GM18508 (cell line): ENCODE measurements around the gene LHX4.

Experiments used
- ATAC-seq: cut with Tn5 transposase; IDR thresholded peaks from one replicate; pipeline ENCODE4 v1.9.1; 2021; ENCODE audit warnings: moderate number of reproducible peaks; ENCODE audit not compliant: insufficient read depth, unreplicated experiment

LHX4 gene

DNA sequence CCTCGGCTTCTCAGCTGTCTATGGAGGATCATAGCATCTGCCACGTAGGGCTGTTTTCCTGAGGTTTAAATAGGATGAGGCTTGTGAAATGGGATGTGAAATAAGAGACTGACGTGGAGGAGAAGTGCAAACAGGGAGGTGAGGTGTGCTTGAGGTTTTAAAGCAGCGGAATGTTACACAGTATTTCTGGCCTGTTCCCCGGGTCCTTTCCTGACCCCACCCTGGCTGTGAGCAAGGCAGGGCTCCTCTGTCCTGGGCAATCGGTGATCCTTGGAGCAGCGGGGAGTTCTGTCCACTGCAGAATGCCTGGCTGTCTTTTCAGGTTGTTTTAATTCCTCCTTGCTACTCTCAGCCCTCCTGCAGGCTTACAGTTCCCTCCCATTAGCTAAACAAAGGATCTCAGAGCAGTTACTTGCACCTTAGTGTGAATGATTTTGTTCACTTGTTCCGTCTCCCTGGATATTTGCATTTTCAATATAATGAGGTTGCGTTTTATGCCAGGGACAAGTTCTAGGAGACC is 38.6 kb downstream of the LHX4 start:
- ATAC-seq, result no peak

- ATAC-seq, result no peak
Measured at GRCh38 chr1:180269645-180270529, 39.8 kb downstream of the LHX4 start.

- no peak for ATAC-seq
Measured at GRCh38 chr1:180270530-180271271, 40.6 kb downstream of the LHX4 start.

GRCh38 chr1:180271272-180272255 is 41.5 kb downstream of the LHX4 start:
- no peak for ATAC-seq

DNA sequence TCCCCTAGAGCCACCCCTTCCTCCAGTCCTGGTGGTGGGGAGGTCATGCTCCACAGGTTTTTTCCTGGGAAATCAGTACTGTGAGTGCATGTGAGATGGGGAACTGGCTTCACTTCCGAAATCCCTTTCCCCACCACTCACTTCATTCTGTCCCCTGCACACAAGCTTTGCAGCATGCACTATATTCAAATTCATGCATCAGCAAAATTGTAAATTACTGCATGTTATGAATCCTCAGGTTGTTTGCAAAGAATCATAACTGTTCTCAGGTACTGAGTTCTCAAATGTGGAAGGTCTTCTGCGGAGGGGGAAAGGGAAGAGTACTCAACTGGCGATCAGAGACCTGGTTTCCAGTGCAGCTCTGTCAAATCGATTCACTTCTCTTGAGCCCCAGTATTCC is 42.3 kb downstream of the LHX4 start:
- no peak for ATAC-seq

GRCh38 chr1:180273066-180273465 is 43.0 kb downstream of the LHX4 start:
- no peak for ATAC-seq

DNA sequence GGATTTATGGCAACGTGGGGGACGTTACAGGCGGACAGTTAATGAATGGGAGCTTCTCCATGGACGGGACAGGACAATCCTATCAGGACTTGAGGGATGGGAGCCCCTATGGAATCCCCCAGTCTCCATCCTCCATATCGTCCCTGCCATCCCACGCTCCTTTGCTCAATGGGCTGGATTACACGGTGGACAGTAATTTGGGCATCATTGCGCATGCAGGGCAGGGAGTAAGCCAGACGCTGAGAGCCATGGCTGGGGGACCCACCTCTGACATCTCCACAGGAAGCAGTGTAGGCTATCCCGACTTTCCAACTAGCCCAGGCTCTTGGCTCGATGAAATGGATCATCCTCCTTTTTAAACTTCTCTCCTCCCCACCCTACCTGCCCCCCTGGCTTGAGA is 44.2 kb downstream of the LHX4 start:
- ATAC-seq, result no peak

- ATAC-seq, result no peak
Measured at GRCh38 chr1:180275726-180276125, 45.7 kb downstream of the LHX4 start.

GRCh38 chr1:180277476-180278193 is 47.6 kb downstream of the LHX4 start:
- no peak for ATAC-seq

- no peak for ATAC-seq
Measured at GRCh38 chr1:180278194-180278515, 48.1 kb downstream of the LHX4 start.

DNA sequence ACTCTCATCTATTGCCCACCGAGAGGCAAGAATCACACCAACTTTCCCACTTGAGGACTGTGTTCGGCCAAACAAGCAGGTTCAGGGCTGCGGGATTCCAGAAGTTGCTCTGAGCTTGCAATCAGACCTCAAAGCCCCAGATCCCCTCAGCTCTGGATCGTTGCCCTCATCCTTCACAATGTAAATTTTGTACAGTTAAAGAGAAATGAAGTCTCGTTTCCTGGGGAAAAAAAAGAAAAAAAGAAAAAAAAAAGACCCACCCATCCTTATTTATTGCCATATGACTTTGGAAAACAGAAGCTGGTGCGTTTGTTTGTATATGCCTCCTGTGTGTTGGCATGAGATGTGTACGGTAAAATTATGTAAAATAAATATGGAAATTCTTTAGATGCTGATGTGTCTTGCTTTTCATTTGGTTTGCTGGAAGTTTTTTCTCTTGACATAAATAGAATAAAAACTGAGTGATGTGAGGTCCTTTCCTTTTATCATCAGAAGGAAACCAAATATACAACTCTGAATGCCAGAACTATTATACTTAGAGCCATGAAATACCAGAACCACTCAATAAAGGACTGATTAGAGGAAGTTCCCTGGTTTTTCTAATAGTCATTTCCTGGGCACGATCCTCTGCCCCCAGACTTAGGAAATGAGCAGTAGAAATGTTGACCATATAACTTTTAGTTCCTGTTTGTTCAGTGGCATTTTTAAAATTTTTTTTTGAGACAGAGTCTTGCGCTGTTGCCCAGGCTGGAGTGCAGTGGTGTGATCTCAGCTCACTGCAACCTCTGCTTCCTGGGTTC is 48.7 kb downstream of the LHX4 start:
- no peak for ATAC-seq

DNA sequence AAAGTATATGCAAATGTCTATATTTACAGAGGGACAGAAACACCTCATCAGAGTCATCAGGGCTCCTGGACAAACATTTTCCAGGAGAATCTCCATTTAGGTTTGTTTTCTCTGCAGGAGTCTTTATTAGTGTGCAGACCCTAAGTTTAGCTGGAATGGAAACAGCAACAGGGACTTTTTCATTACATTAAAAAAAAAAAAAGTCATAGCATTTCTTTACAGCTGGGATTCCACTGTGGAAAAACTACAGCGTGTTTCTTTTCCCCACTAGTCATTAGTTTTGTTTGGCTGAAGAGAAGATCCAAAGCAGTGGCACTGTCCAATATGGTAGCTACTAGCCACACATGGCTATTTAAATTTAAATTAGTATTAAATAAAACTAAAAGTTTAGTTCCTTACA is 49.6 kb downstream of the LHX4 start:
- ATAC-seq, result no peak

- no peak for ATAC-seq
Measured at GRCh38 chr1:180280617-180281016, 50.6 kb downstream of the LHX4 start.

DNA sequence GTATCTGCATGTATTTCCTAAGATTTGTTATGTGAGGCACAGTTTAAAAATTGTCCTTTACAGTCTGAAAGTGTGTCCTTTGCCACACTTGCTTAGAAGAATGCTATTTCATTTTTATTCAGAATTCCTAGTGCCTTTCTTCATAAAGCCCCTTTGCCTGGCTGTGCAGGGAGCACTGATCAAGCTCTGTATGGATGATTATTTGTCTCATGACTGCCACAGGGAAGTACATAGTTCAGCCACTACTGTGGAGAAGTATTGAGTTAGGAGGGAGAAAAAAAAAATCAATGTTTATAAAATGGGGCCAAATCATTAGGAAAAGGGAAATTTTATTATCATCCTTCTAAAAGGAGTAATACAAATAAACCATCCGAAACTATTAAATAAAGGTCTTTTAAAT is 51.4 kb downstream of the LHX4 start:
- ATAC-seq, result no peak

DNA sequence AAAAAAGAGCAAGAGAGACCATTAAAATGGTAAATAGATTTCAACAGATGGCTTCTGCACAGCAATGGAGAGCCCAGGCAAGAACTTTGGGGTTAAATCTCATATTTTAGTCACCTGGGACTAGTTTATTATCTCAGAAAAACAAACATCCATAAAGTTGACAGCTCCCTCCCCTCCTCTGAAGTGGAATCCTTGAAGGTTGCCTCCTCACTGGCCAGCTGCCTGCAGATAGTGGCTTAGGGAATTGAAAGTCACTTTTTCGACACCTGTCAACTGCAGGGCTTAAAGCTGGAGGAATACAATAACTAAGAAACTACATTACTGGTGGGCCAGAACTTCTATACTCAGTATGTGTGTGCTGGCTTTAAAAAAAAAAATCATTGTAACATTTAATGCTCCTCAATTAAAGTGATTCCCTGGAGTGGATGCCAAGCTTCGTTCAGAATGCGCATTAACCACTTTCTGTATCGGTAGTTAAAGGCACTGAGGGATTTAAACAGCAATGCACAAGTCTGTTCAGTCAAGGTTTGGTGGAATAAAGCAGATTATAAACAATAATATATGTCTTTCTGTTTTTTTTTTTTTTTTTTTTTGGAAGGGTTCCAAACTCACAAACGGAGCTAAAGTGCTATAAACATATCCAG is 52.5 kb downstream of the LHX4 start:
- no peak for ATAC-seq

- ATAC-seq, result no peak
Measured at GRCh38 chr1:180283098-180283497, 53.0 kb downstream of the LHX4 start.

DNA sequence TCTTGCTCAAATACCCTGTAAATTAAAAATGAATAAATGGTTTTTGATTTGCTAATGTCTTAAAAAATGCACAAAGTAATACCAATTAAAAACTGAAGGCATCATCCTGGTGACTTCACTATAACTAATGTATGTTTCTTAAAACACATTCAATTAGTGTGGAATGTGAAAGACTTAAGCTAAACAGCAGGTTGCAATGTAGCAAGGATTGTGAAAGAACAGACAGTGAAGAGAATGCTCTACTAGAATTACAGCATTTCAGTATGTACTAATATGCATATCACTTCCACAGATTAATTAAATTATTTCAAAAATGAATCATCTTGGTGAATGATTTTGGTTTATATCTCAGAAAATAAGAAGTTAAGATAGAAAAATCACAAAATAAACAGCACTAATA is 56.4 kb downstream of the LHX4 start:
- ATAC-seq, result no peak

DNA sequence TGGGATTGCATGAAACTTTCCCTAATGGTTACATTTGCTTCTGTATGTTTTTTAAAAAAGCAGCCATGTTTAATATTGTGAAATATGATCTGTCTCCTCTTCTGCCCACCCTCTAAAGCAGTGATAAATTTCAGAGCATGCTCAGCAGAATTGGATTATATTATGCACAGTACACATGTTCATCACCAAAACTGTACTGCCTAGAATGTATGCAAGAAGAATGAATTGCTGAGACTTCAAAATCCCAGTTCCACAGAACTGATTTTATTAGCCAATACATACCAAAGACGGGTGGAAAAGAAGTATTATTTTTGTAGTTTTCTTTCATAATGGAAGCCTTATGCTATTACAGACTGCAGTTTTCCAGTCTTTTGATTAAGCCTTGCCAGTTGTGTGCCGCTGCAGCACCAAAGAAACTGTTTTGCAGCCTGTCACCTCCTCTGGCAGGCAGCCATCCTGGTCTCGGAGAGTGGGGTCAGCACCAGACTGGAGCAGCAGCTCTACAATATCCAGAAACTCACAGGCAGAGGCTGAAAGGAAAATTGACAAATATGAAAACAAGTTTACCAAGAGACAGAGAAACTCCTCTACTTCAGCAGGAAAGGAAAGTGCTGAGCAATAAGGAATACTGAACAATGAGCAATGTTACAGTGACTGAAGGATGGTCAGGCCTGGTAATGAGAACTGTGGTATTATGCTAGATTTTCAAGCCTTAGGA is 58.1 kb downstream of the LHX4 start:
- ATAC-seq, result no peak
